HT-29 (cell line): ENCODE data around the gene MYRIP. TPM values are rescaled to one million over a fixed set of nuclear protein-coding genes. Genes with fewer than 3 reads are reported as not detected.
"Not testable (repeated sequence)": the region's sequence is repeated elsewhere in the genome, so short reads cannot be mapped to it uniquely, and the experiment has no call there.

Source experiments
- DNase-seq: peaks from one replicate; pipeline ENCODE4 v3.0.0-alpha.2; 2015; ENCODE audit warnings: low spot score
- total RNA-seq: library from RNA; depleted of rRNA; stranded (reverse); fragments of >200 nt; shearing (Covaris generic); gene quantifications from 2 replicates; pipeline ENCODE4 v1.2.3, GENCODE V29; 2014

MYRIP gene
- total RNA-seq, 1 experiment from 2014 or later: 0.03 TPM

DNA sequence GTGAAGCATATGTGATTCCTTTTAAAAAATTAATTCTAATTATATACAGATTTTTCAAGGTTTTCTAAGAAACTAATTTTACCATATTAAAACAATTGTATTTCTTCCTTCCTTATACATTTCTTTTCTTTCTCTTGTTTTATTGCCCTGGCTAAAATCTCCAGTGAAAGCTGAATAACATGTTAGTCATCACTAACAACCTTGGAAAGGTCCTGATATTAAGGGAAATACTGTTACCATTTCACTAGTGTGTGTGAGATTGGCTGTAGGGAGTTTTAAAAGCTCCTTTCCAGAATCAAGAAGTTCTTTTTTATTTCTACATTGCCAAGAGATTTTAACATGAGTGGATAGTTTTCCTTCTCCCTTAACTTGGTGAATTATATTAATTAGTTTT lies 270.4 kb downstream of the MYRIP start:
- no peak for DNase-seq

DNA sequence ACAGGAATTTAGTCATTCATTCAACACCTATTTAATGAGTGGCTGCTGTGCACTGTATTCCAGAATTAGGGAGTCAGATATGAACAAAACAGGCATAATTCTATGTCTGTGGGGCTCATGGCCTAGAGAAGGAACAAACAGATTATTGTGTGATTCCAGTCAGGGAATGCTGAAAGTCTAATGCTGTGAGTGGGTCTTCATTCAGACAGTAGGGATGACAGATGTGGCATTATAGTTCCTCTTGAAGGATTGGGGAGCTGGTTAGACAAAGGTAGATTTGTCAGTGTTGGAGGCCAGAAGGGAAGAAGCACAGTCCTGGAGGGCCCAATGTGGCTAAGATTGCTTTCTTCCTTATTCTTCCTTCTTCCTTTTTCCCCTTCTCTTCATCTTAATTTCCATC lies 273.7 kb downstream of the MYRIP start:
- DNase-seq: no peak

DNA sequence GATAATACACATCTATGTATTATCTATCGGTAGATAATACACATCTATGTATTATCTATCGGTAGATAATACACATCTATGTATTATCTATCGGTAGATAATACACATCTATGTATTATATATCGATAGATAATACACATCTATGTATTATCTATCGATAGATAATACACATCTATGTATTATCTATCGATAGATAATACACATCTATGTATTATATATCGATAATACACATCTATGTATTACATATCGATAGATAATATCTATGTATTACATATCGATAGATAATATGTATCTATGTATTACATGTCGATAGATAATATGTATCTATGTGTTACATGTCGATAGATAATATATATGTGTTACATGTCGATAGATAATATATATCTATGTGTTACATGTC lies 275.0 kb downstream of the MYRIP start:
- DNase-seq: not testable (repeated sequence)

DNA sequence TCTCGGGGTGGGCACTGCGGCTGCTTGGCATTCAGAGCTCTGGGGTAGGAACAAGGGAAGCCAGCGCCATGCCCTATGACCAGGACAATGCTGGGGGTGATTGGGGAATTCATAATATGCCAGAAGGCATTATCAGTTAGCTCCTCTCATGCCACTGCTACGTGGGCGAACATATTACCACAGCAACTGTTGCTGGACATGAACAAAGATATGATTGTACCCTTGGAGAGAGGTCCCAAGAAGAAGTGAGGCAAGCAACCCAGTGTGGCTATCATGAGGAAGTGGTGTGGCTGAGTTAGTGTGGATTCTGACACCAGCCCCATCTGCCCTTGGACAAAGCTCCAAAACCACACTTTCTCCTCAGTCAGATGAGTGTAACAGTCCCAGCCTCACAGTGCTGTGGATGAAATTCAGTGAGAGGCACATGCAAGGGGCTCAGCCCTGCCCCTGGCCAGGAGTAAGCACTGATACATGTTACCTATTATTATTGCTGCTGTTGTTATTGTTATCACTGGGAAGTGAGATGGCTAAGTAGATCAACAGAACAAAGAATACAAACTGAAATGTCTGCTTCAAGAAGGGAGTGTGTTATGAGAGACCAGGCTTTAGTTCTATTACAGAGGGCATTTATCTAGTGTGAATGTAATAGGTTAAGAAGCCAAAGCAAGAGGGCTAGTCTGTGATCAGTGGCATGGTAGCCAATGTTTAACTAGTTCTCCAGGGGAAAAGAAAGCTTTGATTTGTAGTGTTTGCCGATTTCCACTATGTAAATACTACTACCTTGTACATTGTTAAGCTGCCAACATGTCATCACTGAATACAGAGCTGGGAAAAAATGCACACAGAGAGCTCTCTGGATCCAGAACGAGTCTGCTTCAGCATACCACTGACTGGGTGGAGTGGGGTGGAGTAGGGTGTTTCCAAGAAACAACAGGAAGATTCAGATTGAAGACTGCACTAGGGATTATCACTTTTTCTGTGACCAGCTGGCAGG lies 277.8 kb downstream of the MYRIP start:
- DNase-seq: peak; percentile 72

DNA sequence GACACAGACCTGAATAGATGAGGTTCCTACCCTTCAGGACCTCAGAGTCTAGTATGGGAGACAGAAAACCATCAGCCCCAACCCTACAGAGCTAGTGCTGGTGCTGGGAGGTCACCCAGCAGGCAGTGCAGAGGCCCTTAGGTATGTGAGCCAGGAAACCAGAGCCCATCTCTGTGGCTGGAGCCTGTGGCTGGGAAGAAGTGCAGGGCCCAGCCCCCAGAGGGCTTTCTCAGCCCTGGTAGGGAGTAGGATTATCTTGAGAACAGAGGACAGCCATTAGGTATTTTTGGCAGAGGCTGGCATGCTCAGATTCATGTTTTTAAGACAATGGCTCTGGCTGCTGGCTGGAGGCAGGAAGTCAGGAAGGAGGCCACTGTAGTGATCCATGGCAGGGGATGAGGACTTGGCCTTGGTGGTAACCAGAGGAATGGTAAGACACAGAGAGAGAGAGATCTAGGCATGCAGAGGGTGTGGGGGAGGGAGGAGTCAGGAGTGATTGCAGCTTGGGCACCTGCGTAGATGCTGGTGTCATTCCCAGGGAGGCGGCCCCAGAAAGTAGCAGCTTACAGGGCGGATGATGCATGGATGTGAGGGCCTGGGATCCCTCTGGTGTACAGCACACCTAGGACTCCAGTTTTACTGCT lies 279.2 kb downstream of the MYRIP start:
- no peak for DNase-seq

DNA sequence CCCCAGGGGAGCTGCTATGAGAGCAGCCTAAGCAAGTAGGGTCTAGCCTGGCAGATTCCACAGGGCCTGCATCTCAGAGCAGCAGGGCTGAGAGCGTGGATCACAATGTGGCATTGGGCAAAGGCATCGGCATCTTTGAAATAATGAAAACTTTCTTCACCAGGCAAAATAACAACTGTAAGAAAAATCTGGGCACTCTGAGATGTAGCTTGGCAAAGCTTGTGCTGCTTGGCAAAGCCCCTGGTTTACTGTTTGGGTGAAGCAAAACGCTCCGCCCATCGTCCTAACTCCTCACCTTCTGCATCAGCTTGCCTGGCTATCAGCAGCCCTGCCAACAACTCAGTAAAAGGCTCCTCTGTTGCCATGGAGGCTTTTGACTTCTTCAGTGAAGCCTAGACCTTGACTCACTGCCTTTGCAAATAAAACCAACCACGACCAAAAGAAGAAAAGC lies 287.3 kb downstream of the MYRIP start:
- peak; percentile 50 for DNase-seq

DNA sequence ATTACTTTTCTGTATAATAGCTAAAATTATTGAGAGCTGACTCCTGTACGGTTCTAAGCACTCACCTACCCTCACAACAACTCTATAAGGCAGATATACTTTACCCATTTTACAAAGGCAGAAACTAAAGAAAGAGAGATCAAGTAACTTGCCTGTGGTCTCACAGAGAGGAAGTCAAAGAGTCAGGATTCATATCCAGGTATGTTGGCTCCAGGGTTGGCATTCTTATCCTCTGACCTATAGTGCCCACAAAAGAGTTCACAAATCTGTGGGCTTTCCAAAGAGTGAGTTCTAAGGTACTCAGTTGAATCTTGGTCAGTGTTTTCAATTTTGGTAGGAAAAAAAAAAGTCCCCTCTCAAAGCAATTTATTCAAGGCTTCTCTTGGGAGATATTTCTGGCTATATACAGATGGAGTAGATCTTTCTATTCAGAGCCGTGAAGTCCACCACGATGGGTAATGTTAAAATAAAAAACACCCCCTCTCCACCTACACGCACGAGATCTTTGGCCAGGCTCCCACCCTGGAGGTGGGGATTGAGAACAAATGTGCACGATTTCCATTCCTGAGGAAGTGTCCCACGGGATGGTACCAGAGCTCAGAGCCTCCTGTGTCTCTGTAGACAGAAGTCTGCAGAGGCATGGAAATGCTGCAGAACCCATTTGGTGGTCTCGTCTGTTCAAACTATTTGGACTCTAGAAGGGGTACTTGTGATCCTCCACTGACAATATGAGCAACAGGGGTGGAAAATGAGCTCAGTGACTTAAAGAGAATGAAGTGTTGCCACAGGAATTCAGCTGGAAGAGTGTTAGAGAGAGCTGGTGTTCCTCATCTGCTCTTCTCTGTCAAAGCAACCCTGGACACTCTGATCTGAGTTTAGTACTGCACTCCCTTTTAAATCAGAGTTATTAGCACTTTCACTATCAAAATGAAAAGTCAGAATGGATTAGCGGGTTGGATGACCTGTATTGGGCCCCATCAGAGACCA lies 288.0 kb downstream of the MYRIP start:
- no peak for DNase-seq

DNA sequence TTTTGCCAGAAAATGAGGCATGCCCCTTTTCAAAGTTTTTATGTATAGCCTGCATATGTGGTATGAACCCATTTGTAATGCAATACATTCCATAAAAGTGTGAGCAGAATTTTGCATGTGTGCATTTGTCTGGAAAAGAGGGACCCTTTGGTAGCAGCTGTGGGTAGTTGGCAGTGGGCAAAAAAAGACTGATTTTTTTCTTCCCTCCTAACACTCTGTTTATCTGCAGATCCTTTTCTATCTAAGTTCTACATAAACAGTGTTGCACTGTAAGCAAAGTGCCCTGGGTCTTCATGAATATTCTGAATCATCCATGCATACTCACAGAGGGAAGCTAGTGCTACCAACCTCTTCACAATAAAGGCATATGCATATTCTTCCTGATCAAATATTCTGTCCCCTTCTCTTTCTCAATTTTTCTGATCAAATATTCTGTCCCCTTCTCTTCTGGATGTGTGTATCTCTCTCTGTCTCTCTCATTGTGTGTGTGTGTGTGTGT lies 288.9 kb downstream of the MYRIP start:
- DNase-seq: no peak

DNA sequence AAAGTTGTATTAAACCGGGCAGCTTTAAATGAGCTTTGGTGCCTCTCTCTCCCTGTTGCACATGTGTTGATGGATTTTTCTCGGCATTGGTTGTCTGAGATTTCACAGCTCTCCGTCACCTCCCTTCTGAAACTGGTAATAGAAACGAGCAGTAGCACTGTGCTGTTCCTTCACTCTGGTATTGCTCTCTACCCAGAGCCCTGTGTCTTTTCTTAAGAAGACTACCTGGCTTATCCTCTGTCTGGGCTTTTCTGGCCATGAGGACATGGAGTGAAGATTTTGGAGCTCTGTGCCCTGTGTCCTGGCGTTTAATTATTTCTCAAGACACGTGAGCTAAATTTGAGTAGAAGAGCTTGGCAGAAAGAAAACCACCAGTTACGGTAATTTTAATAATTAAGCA lies 290.5 kb downstream of the MYRIP start:
- no peak for DNase-seq

DNA sequence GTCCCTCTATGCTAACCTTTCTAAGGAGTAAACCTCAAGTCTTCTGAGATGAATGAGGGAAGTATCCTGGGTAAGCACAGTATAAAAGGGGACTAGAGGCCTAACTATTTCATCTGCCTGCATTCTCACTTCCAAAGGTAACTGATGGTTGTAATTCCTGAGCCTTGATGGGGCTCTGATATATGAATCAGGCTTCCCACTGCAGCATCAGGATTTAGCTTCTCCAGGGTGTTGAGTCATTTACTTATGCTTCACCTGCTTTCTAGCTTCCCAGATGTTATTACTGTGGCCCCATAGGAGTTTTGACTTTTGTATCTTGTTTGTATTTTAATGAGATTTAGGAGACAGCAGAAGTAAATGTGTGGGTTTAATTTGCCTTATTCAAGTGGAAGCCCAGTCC lies 292.8 kb downstream of the MYRIP start:
- DNase-seq: no peak

DNA sequence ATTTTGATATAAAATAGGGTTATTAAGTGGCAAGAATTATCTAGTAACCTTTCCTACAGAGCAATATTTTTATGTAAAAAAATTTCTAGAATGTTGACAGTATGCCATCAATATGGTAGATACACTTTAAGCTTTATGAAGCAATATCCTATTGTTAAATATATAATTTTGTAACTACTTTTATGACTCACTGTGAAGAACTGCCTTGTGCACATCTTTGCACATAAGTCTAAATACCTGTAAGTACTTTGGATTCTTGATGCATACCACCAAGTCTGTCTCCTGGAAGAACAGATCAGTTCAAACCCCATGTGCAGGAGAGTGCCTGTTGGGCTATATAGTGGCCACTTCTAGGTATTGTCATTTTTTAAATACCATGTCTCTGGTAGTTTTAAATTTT lies 294.4 kb downstream of the MYRIP start:
- no peak for DNase-seq

DNA sequence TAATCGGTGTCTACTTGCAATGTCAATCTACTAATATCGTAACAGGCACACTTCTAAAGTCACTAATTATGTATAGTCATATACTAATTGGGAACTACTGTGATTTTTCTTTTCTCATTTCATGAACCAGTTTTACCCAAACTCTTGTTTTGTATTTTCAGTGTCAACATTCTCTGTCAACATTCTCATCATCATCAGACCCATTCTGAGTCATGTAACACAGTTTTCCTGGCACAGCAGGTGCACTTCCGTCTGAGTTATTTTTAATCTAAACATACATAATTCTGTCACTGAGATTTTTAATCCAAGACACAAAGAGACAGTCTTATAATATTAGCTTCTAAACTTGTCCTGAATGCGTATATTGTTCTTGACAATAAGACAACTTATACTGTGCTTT lies 295.0 kb downstream of the MYRIP start:
- no peak for DNase-seq

DNA sequence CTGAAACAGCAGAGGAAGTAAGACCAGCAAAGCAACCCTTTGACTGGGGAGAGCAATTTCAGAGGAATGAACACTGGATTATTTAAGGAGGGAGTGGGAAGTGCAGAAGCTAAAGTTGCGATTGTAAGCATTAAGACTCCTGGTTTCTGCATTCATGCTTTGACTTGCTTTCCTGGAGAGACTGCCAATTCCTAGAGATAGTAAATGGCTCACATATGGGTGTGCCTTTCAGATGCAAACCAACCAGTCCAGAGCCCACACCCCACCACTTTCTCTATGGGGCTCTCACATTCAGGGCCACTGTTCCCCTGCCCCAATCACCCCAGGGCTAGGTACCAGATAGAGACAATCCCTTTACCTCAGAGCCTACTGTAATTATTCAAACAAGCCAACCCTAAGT lies 299.2 kb downstream of the MYRIP start:
- DNase-seq: no peak

DNA sequence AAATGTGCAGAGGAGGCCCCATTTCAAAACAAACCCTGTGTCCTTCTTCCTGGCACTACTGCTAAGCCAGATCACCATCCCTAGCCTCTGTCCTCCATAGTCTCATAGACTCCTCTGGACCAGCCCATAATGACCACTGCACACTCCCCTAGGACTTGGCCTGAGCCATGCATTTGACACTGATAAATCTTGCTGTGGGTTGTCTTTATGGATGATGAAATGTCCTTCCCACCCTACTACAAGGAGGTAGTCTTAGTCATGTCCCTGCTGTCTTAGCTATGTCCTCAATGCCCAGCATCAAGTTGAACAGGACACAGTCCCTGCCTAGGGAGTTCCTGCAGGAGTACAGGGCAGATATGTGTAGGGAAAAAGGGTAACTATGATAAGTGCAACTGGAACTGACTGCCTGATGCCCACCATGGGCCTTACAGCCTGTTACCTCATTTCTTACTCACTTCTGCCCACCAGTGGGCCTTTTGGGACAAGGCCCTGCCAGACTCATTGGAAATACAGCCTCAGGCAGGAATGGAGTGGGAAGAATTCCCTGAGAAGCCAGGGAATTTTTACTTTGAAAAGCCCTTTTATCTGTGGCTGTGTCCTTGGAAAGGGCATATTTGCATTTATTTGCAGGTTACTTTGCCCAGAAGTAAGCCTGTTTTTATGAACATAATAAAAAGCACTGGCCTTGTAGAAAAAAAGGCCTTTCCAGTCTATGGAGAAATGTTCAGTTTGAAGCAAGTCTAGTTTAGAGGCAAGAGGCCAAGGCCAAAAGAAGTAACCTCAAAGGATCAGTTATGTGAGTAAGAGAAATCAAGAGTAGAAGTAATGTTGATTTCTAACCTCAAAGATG lies 300.5 kb downstream of the MYRIP start:
- DNase-seq: no peak

DNA sequence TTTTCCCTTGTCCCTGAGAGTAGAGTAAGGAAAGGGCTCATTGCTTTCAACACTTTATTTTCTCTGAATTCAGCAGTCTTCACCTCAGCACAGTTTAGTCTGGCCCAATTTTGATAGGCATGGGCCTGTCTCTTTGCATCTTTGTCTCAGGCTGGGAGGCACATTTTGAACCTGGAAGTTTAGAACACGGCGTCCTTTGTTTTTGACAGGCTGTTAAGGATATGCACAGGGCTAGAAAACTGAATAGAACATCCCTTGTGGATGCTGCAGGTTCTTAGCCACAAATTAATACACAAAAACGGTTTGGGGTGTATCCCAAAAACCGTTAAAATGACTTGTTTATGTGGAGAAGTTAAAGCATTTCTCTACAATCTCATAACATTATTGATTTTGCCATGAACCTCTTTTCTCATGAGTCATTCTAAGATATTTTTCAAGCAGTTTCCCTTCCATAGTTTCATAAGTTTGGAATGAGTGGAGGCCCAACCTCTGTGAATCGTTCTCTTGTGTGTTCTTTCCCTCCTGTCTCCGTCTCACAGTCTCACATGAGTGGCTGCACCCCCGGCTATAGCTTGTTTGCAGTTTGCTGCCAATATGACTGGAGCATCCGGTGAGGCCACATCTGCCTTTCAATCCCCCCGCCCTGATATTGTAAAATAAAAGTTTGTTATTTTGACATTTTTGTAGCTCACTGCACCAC lies 307.2 kb downstream of the MYRIP start:
- no peak for DNase-seq

DNA sequence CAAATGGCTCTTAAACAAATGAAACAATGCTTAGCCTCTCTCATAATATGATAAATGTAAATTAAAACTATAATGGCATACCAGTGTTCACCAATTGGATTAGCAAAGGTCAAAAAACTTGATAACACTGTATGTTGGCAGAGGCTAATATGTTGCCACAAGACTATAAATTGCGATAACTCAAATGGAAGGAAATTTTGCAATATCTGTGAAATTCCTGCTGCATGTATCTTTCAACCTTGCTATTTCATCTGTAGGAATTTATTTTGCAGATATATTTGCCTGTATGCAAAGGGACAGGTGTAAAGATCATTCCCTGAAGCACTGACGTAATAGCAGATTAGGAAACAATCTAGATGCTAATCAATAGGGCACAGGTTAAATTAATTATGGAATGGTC lies 308.7 kb downstream of the MYRIP start:
- no peak for DNase-seq

DNA sequence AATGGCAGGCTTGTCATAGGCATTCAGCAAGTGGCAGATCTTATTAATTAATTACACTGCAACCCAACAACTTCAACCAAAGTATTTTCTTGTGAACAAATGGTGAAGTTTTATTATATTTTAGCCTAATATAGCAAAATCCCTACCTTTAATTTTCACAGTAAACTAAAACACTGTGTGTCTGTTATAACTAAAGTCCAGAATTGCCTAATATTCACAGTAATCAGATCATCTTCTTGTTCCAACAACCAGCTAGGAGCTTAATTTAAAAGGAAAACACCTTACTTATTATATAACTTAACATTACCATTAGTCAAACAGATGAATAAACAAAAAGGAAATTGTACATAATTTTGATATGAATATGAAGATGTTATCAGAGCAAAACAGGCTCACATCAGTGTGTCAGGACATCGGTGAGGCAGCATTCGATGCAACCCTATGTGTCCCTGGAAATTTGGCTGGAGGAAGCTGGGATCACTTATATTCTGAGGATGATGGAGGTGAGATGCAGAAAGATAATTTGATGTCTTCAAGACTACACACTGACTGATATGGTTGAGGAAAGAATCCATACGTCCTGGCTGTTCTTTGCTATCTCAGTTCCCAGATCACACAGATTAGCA lies 310.8 kb downstream of the MYRIP start:
- no peak for DNase-seq

DNA sequence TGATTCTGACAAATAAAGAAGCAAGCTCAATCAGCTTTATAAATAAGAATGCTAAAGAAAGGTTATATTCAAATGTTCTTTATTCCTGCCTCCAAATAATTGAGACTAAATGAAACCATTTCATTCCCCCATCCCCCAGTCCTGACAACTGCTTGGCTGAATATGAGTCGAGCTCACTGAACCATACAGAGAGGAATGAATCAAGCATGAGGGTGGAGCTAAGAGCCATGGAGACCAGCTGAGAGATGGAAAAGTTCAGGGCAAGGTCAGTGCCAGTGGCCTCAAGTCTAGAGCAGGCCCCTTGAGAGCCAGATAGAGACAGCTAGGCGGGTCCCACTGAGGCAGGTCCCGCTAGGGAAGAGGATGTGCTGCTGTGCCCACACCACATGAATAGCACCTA lies 311.4 kb downstream of the MYRIP start:
- DNase-seq: peak; percentile 50

DNA sequence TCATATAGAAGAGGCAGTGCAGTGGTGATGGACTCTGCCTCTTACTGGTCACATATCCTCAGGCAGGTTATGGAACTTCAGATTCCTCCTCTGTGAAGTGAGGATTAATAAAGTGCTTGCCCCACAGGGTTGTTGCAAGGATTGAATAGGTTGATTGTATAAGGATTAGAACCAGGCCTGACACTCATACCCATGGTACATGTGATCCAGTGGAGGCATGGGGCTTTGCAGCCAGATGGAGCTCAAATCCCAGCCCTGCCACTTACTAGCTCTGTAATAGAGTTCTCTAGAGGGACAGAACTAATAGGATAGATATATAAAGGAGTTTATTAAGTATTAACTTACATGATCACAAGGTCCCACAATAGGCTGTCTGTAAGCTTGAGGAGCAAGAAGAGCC lies 315.5 kb downstream of the MYRIP start:
- DNase-seq: no peak
